OCI-LY7 (cell line): Measurements from ENCODE around the gene ZNF343. TPM values are rescaled to one million over a fixed set of nuclear protein-coding genes. Genes with fewer than 3 reads are reported as not detected.

Experiments
- BruUV-seq: library from RNA; stranded (reverse); fragments of 400-500 nt; replicated peaks from 2 replicates; lab custom pipeline; 2021; lab: Mats Ljungman, UMichigan
- CTCF ChIA-PET: fragments of 300-600 bp; sonication (Branson Sonifier 250); formaldehyde crosslinking; loops from one replicate; lab custom pipeline; 2022; ENCODE audit warnings: antibody characterized with exemption; ENCODE audit not compliant: unreplicated experiment; lab: Charles Lee
- POLR2A ChIA-PET: fragments of 300-600 bp; sonication (Branson Sonifier 250); formaldehyde crosslinking; loops from one replicate; lab custom pipeline; 2022; ENCODE audit warnings: antibody characterized with exemption; lab: Charles Lee
- DNase-seq: peaks from one replicate; pipeline ENCODE4 v3.0.0-alpha.2; 2015; ENCODE audit warnings: low spot score
- H2AFZ ChIP-seq: fragments of 200-600 bp; sonication (generic), shearing (Covaris generic); 2 replicates; pipeline ENCODE4 v1.6.1; 2014; ENCODE audit warnings: mild to moderate bottlenecking, antibody characterized with exemption, low read length, moderate library complexity
- H3K27ac ChIP-seq: fragments of 200-600 bp; sonication (generic); 2 replicates; pipeline ENCODE4 v1.5.1; 2014; ENCODE audit warnings: mixed run types, low read depth, mild to moderate bottlenecking, moderate library complexity, low read length, inconsistent platforms; ENCODE audit not compliant: poor library complexity, severe bottlenecking
- H3K36me3 ChIP-seq: fragments of 200-600 bp; sonication (generic); 2 replicates; pipeline ENCODE4 v1.6.1; 2014; ENCODE audit warnings: mild to moderate bottlenecking, antibody characterized with exemption, low read length, moderate library complexity, mixed read lengths; ENCODE audit not compliant: insufficient read depth
- H3K4me1 ChIP-seq: fragments of 200-600 bp; sonication (generic); 2 replicates; pipeline ENCODE4 v1.5.1; 2014; ENCODE audit warnings: mild to moderate bottlenecking, low read length; ENCODE audit not compliant: insufficient read depth, poor library complexity, severe bottlenecking
- H3K4me2 ChIP-seq: fragments of 200-600 bp; sonication (generic); 2 replicates; pipeline ENCODE4 v1.6.1; 2014; ENCODE audit warnings: mild to moderate bottlenecking, low read length
- H3K4me3 ChIP-seq: fragments of 200-600 bp; sonication (generic); 2 replicates; pipeline ENCODE4 v1.5.1; 2014; ENCODE audit warnings: mild to moderate bottlenecking, low read depth, low read length; ENCODE audit not compliant: poor library complexity, severe bottlenecking
- H3K79me2 ChIP-seq: fragments of 200-600 bp; sonication (generic); 2 replicates; pipeline ENCODE4 v1.6.1; 2016; ENCODE audit warnings: low read depth, mild to moderate bottlenecking, low read length, moderate library complexity, mixed read lengths; ENCODE audit not compliant: insufficient read depth
- H3K9me2 ChIP-seq: fragments of 200-600 bp; sonication (generic); 2 replicates; pipeline ENCODE4 v1.6.1; 2016; ENCODE audit warnings: mild to moderate bottlenecking, low read length, mixed read lengths; ENCODE audit not compliant: insufficient read depth
- H3K9me3 ChIP-seq: fragments of 200-600 bp; sonication (generic); 2 replicates; pipeline ENCODE4 v1.6.1; 2014; ENCODE audit warnings: mild to moderate bottlenecking, mixed run types, low read length, mixed read lengths
- H4K20me1 ChIP-seq: fragments of 200-600 bp; sonication (generic); 2 replicates; pipeline ENCODE4 v1.6.1; 2014; ENCODE audit warnings: mild to moderate bottlenecking, antibody characterized with exemption, low read length, moderate library complexity, mixed read lengths; ENCODE audit not compliant: insufficient read depth
- EZH2phosphoT487 ChIP-seq: fragments of 200-600 bp; sonication (generic); IDR thresholded peaks from 2 replicates; pipeline ENCODE4 v1.6.1; 2018; ENCODE audit warnings: low read depth, borderline replicate concordance, mild to moderate bottlenecking, mixed run types, antibody characterized with exemption, low read length, moderate library complexity, mixed read lengths
- intact Hi-C: fragments of 100-400 bp; cut with micrococcal nuclease; formaldehyde crosslinking; loops from one replicate; pipeline ENCODE4 v1.10.0; 2022; ENCODE audit not compliant: unreplicated experiment
- total RNA-seq, 2 experiments: library from RNA; depleted of rRNA in 1 of 2; stranded (reverse); fragments of >200 nt in 1 of 2; shearing (Covaris generic) in 1 of 2; gene quantifications; 2 replicates each; pipeline ENCODE4 v1.2.3, GENCODE V29; 2014 to 2022
- TF ChIP-seq, protein P1 (sequence below): fragments of 200-600 bp; sonication (generic); conservative IDR thresholded peaks from 2 replicates; pipeline ENCODE4 v1.5.1; 2014; ENCODE audit warnings: mild to moderate bottlenecking, antibody characterized with exemption, low read length, moderate library complexity, mixed read lengths

ZNF343 gene
- total RNA-seq, 2 experiments from 2014 or later: 7.1 to 11.9 TPM

DNA sequence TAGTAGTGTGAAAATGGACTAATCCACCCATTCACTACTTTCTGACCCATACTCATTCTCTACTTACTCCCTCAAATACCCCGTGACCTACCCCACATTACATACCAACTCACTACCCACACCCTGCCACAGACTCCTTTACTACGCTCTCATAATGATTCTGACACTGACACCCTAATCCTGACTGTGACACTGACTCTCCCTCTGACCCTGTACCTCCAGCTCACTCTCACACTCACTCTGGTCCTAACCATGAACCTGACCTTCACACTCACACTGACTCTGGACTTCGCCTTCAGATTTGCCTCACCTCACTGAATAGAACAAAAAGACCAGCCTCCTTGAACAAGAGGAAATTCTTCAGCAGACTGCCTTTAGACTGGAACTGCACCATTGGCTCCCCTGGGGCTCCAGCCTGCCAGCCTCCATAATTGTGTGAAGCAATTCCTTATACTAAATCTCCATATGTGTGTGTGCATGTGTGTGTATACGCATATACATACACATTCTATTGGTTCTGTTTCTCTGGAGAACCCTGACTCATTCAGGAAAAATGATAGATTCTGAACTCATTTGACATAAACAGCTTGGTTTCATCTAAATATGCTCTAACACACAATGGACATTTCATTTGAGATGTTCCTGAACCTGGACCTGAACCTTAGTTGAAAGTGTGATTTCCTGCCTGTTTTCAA, 10.5 kb upstream of the ZNF343 start:
- Histone ChIP-seq H3K9me2 (no peaks in the 10 kb centered on the region), H2AFZ (no peak overlapping the region), H3K4me1 (no peaks in the 10 kb centered on the region), H3K9me3 (no peaks in the 10 kb centered on the region), H3K27ac (no peak overlapping the region), H3K4me2 (no peak overlapping the region), H4K20me1 (no peaks in the 10 kb centered on the region), H3K79me2 (no peaks in the 10 kb centered on the region), H3K4me3 (no peak overlapping the region), H3K36me3 (no peaks in the 10 kb centered on the region)
- TF ChIP-seq EZH2phosphoT487: no peak
- TF ChIP-seq, protein P1, sequence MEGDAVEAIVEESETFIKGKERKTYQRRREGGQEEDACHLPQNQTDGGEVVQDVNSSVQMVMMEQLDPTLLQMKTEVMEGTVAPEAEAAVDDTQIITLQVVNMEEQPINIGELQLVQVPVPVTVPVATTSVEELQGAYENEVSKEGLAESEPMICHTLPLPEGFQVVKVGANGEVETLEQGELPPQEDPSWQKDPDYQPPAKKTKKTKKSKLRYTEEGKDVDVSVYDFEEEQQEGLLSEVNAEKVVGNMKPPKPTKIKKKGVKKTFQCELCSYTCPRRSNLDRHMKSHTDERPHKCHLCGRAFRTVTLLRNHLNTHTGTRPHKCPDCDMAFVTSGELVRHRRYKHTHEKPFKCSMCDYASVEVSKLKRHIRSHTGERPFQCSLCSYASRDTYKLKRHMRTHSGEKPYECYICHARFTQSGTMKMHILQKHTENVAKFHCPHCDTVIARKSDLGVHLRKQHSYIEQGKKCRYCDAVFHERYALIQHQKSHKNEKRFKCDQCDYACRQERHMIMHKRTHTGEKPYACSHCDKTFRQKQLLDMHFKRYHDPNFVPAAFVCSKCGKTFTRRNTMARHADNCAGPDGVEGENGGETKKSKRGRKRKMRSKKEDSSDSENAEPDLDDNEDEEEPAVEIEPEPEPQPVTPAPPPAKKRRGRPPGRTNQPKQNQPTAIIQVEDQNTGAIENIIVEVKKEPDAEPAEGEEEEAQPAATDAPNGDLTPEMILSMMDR: no peak
- ChIA-PET POLR2A (interaction anchor here (0.7 kb wide), 1 partner anchor 1819 kb away, joined by 3 read pairs; no protein-coding TSS in a partner anchor), CTCF (no interaction called here)
- intact Hi-C loops: no loop called here
- no peak for DNase-seq
- BruUV-seq: no TSS peak

DNA sequence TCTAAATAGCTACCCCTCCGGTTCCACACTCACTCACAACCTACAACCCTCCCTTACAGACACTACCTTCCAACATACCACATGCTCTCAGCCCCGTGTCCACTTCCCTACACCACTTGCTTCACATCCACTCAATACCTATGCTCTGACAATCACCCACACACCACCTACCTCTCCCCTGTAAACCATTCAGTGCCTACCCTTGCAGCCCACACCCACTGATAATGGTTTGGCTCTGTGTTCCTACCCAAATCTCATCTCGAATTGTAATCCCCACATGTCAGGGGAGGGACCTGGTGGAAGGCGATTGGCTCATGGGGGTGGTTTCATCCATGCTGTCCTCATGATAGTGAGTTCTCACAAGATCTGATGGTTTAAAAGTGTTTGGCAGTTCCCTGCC, 9.8 kb upstream of the ZNF343 start:
- Histone ChIP-seq H3K4me2 (no peak overlapping the region), H3K79me2 (no peaks in the 10 kb centered on the region), H4K20me1 (no peaks in the 10 kb centered on the region), H2AFZ (no peak overlapping the region), H3K27ac (no peak overlapping the region), H3K4me3 (no peak overlapping the region), H3K9me2 (no peaks in the 10 kb centered on the region), H3K36me3 (no peaks in the 10 kb centered on the region), H3K4me1 (no peaks in the 10 kb centered on the region), H3K9me3 (no peaks in the 10 kb centered on the region)
- no peak for DNase-seq
- intact Hi-C loops: no loop called here
- CTCF ChIA-PET: no interaction called here
- TF ChIP-seq, protein P1: no peak
- no peak for TF ChIP-seq EZH2phosphoT487
- BruUV-seq: no TSS peak
- POLR2A ChIA-PET: no interaction called here

DNA sequence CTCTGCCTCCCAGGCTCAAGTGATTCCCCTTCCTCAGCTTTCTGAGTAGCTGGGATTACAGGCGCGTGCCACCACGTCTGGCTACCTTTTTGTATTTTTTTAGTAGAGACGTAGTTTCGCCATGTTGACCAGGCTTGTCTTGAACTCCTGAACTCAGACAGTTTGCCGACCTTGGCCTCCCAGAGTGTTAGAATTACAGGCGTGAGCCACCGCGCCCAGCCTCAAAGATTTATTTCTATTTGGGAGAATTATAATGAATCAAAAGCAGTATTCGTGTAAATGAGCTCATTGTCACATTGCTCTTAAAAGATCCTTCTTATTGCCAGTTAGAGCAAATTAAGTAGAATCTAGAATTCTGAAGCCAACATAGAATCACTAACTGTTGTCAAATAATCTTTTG, 9.4 kb upstream of the ZNF343 start:
- Histone ChIP-seq H2AFZ (no peak overlapping the region), H3K4me2 (no peak overlapping the region), H3K4me3 (no peak overlapping the region), H3K79me2 (no peaks in the 10 kb centered on the region), H3K9me2 (no peaks in the 10 kb centered on the region), H3K9me3 (no peaks in the 10 kb centered on the region), H3K4me1 (no peaks in the 10 kb centered on the region), H3K36me3 (no peaks in the 10 kb centered on the region), H3K27ac (no peak overlapping the region), H4K20me1 (no peaks in the 10 kb centered on the region)
- CTCF ChIA-PET: no interaction called here
- no peak for DNase-seq
- intact Hi-C loops: no loop called here
- BruUV-seq: no TSS peak
- TF ChIP-seq, protein P1: no peak
- TF ChIP-seq EZH2phosphoT487: no peak
- POLR2A ChIA-PET: interaction anchor here (0.5 to 0.7 kb wide), 2 partner anchors 28 to 152 kb away, joined by 3 to 4 read pairs; no protein-coding TSS in a partner anchor
